ENCODE results near the gene ICAM5. TPM values are rescaled to one million over a fixed set of nuclear protein-coding genes. Genes with fewer than 3 reads are reported as not detected.

The ICAM5 gene
- total and polyA plus RNA-seq, 7 donors, result 0.23 to 0.92 (median 0.69) TPM; not detected in 3

DNA sequence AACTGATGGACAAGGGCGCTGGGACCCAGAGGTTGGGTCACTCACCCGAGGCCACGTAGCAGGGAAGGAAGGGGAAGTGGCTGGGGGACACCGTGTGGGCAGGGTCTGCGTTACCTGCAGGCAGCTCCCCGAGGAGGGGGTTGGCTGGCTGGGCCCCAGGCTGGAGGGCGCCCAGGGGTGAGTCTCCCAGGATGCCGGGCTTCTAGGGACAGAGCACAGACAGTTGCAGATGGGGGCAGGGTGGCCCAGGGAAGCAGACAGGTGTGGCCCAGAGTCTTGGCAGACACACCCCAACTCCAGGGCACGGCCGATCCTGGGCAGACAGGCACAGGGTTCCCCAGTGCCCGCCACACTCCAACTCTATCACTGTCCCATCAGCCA, 31.7 kb downstream of the ICAM5 start:
- no peak for DNase-seq
- Histone ChIP-seq H3K9me3 (no peaks in the 10 kb centered on the region), H3K4me3 (no peak overlapping the region), H3K4me1 (peaks cover 0 to under 1% (median 0%) of the 10 kb centered on the region in 4 donors), H3K36me3 (peaks cover 46 to 100% (median 78%) of the 10 kb centered on the region in 4 donors), H3K27ac (no peak overlapping the region), H3K27me3 (no peaks in the 10 kb centered on the region)
- 29 to 71% methylated on average over 11 of the region's 11 CpGs for WGBS, 2 donors
- TF ChIP-seq, protein P1, sequence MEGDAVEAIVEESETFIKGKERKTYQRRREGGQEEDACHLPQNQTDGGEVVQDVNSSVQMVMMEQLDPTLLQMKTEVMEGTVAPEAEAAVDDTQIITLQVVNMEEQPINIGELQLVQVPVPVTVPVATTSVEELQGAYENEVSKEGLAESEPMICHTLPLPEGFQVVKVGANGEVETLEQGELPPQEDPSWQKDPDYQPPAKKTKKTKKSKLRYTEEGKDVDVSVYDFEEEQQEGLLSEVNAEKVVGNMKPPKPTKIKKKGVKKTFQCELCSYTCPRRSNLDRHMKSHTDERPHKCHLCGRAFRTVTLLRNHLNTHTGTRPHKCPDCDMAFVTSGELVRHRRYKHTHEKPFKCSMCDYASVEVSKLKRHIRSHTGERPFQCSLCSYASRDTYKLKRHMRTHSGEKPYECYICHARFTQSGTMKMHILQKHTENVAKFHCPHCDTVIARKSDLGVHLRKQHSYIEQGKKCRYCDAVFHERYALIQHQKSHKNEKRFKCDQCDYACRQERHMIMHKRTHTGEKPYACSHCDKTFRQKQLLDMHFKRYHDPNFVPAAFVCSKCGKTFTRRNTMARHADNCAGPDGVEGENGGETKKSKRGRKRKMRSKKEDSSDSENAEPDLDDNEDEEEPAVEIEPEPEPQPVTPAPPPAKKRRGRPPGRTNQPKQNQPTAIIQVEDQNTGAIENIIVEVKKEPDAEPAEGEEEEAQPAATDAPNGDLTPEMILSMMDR (IDR thresholded peaks at IDR 0.05), result no peak
- no peak for TF ChIP-seq EP300 (IDR thresholded peaks at IDR 0.05)
- TF ChIP-seq POLR2A (IDR thresholded peaks at IDR 0.05), result no peak
- TF ChIP-seq POLR2AphosphoS5 (IDR thresholded peaks at IDR 0.05), result no peak
- intact Hi-C loops (cut with DNase I), result no loop called here

DNA sequence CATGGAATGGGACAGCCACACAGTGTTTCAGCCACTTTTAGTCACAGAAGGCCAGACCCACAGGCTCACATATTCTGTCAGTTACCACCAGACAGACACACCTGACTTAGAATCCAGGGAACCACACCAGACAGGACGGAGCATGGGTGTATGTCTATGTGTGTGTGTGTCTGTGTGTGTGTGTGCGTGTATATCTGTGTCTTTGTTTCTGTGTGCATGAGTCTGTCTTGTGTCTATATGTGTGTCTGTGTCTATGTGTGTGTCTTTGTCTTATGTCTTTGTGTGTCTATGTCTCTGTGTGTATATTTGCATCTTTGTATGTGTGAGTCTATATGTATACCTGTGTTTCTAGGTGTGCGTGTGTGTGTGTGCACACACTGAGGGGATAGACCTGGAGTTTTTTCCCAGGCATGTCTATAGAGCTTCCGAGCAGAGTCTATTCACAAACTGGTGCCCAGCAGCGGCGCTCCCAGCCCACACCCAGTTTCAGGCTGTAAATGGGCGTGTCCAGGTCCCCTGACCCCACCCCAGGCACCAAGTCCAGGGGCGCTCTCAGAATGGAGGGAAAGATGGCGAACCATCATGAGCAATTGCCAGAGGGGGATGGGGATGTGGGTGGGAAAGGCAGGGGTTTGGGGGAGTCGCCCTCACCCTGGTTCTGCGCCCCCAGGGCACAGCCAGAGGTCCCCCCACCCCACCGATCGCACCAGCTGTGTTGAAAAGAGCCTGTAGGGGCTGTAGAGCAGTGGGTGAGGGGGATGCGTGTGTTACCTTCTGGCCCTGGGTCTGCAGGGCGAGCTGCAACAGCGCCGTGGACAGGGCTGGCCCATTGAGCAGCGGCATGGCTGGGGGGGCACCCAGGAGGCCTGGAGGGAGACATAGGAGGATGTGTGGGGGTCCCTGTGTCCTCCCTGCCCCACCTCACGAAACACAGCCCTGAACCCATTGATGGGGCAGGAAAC, 32.4 kb downstream of the ICAM5 start:
- intact Hi-C loops (cut with DNase I), result no loop called here
- TF ChIP-seq, protein P1 (IDR thresholded peaks at IDR 0.05), result no peak
- no peak for TF ChIP-seq EP300 (IDR thresholded peaks at IDR 0.05)
- TF ChIP-seq POLR2A (IDR thresholded peaks at IDR 0.05), result no peak

DNA sequence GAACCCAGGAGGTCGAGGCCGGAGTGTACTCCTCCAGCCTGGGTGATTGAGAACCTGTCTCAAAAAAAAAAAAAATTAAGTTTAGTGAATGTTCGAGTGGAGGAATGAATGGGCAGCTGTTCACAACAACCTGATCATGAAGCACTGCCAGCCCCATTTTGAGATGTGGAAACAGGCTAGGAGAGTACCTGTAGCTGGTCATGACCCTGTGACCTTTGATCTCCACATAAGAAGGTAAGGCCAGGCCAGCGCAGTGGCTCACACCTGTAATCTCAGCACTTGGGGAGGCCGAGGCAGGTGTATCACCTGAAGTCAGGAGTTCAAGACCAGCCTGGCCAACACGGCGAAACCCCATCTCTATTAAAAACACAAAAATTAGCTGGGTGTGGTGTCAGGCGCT, 36.0 kb downstream of the ICAM5 start:
- Histone ChIP-seq H3K27me3 (no peaks in the 10 kb centered on the region), H3K4me3 (no peak overlapping the region), H3K9me3 (no peaks in the 10 kb centered on the region), H3K27ac (no peak overlapping the region), H3K36me3 (peaks cover 55 to 100% (median 89%) of the 10 kb centered on the region in 4 donors), H3K4me1 (no peaks in the 10 kb centered on the region)
- intact Hi-C loops (cut with DNase I), result no loop called here
- no peak for DNase-seq
- WGBS, 2 donors, result 86 to 93% methylated on average over 8 of the region's 8 CpGs
- TF ChIP-seq POLR2AphosphoS5 (IDR thresholded peaks at IDR 0.05), result no peak
- TF ChIP-seq EP300 (IDR thresholded peaks at IDR 0.05), result no peak
- TF ChIP-seq, protein P1 (IDR thresholded peaks at IDR 0.05), result no peak
- TF ChIP-seq POLR2A (IDR thresholded peaks at IDR 0.05), result no peak

More for the DNA sequence above, 32.4 kb downstream of the ICAM5 start:
- H3K4me1 ChIP-seq, result no peaks in the 10 kb centered on the region
- 50 to 79% methylated on average over 19 of the region's 19 CpGs for WGBS, 2 donors
- no peaks in the 10 kb centered on the region for H3K27me3 ChIP-seq
- DNase-seq, result no peak
- H3K9me3 ChIP-seq, result no peaks in the 10 kb centered on the region
- peaks cover 50 to 100% (median 82%) of the 10 kb centered on the region in 4 donors for H3K36me3 ChIP-seq
- no peak overlapping the region for H3K4me3 ChIP-seq
- H3K27ac ChIP-seq, result no peak overlapping the region

DNA sequence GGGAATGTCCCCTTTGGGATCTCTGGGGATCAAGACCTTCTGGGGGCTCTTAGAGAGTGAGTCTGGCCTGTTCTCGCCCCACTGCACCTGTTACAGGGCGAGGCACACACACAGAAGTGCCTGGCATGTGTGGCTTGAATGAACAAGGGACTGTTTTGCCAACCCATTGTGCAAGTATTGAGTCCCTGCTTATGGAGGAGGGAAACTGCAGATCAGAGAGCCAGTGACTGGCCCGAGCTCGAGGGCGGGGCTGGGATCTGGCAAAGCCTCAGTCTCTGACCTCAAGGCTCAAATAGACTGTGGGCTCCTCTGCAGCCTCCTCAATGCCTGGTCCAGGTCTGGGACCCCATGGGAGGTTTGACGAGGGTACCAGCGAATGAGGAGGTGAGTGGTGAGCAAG, 38.0 kb downstream of the ICAM5 start:
- H3K27ac ChIP-seq, result no peak overlapping the region
- intact Hi-C loops (cut with DNase I), result no loop called here
- DNase-seq, result no peak
- WGBS, 2 donors, result 80 to 93% methylated on average over 7 of the region's 7 CpGs
- peaks cover 42 to 80% (median 70%) of the 10 kb centered on the region in 4 donors for H3K36me3 ChIP-seq
- TF ChIP-seq POLR2AphosphoS5 (IDR thresholded peaks at IDR 0.05) (no peak), EP300 (IDR thresholded peaks at IDR 0.05) (no peak), POLR2A (IDR thresholded peaks at IDR 0.05) (no peak)
- TF ChIP-seq, protein P1 (IDR thresholded peaks at IDR 0.05), result no peak
- H3K4me3 ChIP-seq, result no peak overlapping the region
- peaks cover 0 to 14% (median 13%) of the 10 kb centered on the region in 4 donors for H3K4me1 ChIP-seq
- H3K9me3 ChIP-seq, result no peaks in the 10 kb centered on the region
- H3K27me3 ChIP-seq, result no peaks in the 10 kb centered on the region
